CD4-positive, alpha-beta T cell treated with Interleukin-1 beta for 1 hour (primary cell): ENCODE results near the gene NKAIN1.
A peak's percentile ranks its signal among the peaks of the same experiment; 100 is the strongest.
"Not testable (repeated sequence)": the region's sequence is repeated elsewhere in the genome, so short reads cannot be mapped to it uniquely, and the experiment has no call there.

Experiments
- DNase-seq, 2 donors: peaks; one replicate each; pipeline ENCODE4 v3.0.0-alpha.2; 2020 to 2022

NKAIN1 gene

GRCh38 chr1:31191281-31191680 is 48.4 kb downstream of the NKAIN1 start:
- DNase-seq: no peak

- DNase-seq: no peak
Observed at GRCh38 chr1:31189696-31190674, 49.7 kb downstream of the NKAIN1 start.

GRCh38 chr1:31183927-31184554 is 55.6 kb downstream of the NKAIN1 start:
- DNase-seq: peak; percentile 5 to 36

GRCh38 chr1:31183126-31183525 is 56.6 kb downstream of the NKAIN1 start:
- no peak for DNase-seq

GRCh38 chr1:31182352-31182751 is 57.3 kb downstream of the NKAIN1 start:
- DNase-seq: peak; percentile 29 to 34

- DNase-seq: peak; percentile 17 to 22
Observed at GRCh38 chr1:31181515-31182343, 58.0 kb downstream of the NKAIN1 start.

- no peak for DNase-seq
Observed at GRCh38 chr1:31180338-31180737, 59.3 kb downstream of the NKAIN1 start.

- DNase-seq: not testable (repeated sequence)
Observed at GRCh38 chr1:31176291-31176690, 63.4 kb downstream of the NKAIN1 start.

GRCh38 chr1:31170486-31170735 is 69.3 kb downstream of the NKAIN1 start:
- DNase-seq: no peak

GRCh38 chr1:31166462-31166861 is 73.2 kb downstream of the NKAIN1 start:
- DNase-seq: no peak

GRCh38 chr1:31164291-31164690 is 75.4 kb downstream of the NKAIN1 start:
- no peak for DNase-seq

GRCh38 chr1:31163866-31164265 is 75.8 kb downstream of the NKAIN1 start:
- no peak for DNase-seq

GRCh38 chr1:31161571-31161970 is 78.1 kb downstream of the NKAIN1 start:
- DNase-seq: no peak

- no peak for DNase-seq
Observed at GRCh38 chr1:31159869-31160611, 79.6 kb downstream of the NKAIN1 start.

GRCh38 chr1:31159323-31159722 is 80.4 kb downstream of the NKAIN1 start:
- no peak for DNase-seq

- peak; percentile 46 to 61 for DNase-seq
Observed at GRCh38 chr1:31155216-31155806, 84.4 kb downstream of the NKAIN1 start.

GRCh38 chr1:31154632-31155215 is 85.0 kb downstream of the NKAIN1 start:
- peak; percentile 61 to 67 for DNase-seq

- DNase-seq: no peak
Observed at GRCh38 chr1:31154000-31154631, 85.6 kb downstream of the NKAIN1 start.

GRCh38 chr1:31153423-31153822 is 86.3 kb downstream of the NKAIN1 start:
- no peak for DNase-seq

- DNase-seq: no peak
Observed at GRCh38 chr1:31152181-31152795, 87.4 kb downstream of the NKAIN1 start.

- DNase-seq: no peak
Observed at GRCh38 chr1:31151402-31151801, 88.3 kb downstream of the NKAIN1 start.
